Measurements from ENCODE around the gene SLC34A1.

SLC34A1 gene

DNA sequence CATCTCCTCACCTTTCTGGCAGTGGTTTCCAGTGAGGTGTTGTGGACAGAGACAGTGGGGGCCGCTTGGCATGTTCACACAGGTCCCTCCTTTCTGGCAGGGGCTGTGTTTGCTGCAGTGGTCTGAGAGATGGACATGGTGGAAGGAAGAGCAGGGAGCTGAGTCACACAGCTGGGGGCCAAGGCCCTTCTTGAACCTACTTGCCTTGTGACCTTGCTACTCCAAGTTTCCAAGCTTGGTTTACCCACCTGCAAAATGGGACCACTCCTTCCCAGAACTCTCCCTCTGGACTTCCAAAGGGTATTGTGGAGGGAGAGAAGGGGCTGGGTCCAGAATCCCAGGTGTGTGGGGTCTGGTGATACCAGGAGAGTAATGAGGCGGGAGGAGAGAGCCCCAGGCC, 21.1 kb downstream of the SLC34A1 start:
- Histone ChIP-seq H3K4me1 (ENCODE audit: control insufficient read depth, insufficient read depth, low read length) (no peaks in the 10 kb centered on the region), H3K36me3 (ENCODE audit: control insufficient read depth in 2 of 2, insufficient read depth in 1 of 2, low read length in 2 of 2) (no peaks in the 10 kb centered on the region), H3K9me3 (ENCODE audit: control insufficient read depth, insufficient read depth, low read depth, low read length) (no peaks in the 10 kb centered on the region), H3K4me3 (ENCODE audit: low read depth, low read length) (no peak overlapping the region), H3K27ac (ENCODE audit: extremely low read depth, low read depth, low read length) (no peak overlapping the region)
- POLR2A ChIA-PET: interaction anchor here (1.7 to 3.8 kb wide), 3 partner anchors 23 to 50 kb away, joined by 12 to 45 read pairs (median 13); partner anchors contain the start of genes GRK6 and PRR7
- CTCF ChIA-PET: interaction anchor here (0.6 to 6.6 kb wide), 13 partner anchors 11 to 96 kb away, joined by 3 to 97 read pairs (median 24); partner anchors contain the start of gene GRK6
- TF ChIP-seq, protein P1, sequence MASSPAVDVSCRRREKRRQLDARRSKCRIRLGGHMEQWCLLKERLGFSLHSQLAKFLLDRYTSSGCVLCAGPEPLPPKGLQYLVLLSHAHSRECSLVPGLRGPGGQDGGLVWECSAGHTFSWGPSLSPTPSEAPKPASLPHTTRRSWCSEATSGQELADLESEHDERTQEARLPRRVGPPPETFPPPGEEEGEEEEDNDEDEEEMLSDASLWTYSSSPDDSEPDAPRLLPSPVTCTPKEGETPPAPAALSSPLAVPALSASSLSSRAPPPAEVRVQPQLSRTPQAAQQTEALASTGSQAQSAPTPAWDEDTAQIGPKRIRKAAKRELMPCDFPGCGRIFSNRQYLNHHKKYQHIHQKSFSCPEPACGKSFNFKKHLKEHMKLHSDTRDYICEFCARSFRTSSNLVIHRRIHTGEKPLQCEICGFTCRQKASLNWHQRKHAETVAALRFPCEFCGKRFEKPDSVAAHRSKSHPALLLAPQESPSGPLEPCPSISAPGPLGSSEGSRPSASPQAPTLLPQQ (tag by site-specific recombination; IDR thresholded peaks at IDR 0.05): no peak
- TF ChIP-seq ZNF114 (tag by site-specific recombination; IDR thresholded peaks at IDR 0.05) (no peak), ZNF24 (tag by site-specific recombination; IDR thresholded peaks at IDR 0.05) (no peak), GLI4 (tag by site-specific recombination; IDR thresholded peaks at IDR 0.05) (no peak), ZBTB8A (tag by site-specific recombination; IDR thresholded peaks at IDR 0.05) (no peak), PRDM1 (tag by site-specific recombination; IDR thresholded peaks at IDR 0.05) (no peak), SP3 (tag by site-specific recombination; IDR thresholded peaks at IDR 0.05) (no peak), KLF1 (tag by site-specific recombination; IDR thresholded peaks at IDR 0.05) (no peak), ZNF660 (tag by site-specific recombination; IDR thresholded peaks at IDR 0.05) (no peak), ZNF707 (tag by site-specific recombination; IDR thresholded peaks at IDR 0.05) (no peak), ZNF157 (tag by site-specific recombination; IDR thresholded peaks at IDR 0.05) (no peak)
- TF ChIP-seq, protein P2, sequence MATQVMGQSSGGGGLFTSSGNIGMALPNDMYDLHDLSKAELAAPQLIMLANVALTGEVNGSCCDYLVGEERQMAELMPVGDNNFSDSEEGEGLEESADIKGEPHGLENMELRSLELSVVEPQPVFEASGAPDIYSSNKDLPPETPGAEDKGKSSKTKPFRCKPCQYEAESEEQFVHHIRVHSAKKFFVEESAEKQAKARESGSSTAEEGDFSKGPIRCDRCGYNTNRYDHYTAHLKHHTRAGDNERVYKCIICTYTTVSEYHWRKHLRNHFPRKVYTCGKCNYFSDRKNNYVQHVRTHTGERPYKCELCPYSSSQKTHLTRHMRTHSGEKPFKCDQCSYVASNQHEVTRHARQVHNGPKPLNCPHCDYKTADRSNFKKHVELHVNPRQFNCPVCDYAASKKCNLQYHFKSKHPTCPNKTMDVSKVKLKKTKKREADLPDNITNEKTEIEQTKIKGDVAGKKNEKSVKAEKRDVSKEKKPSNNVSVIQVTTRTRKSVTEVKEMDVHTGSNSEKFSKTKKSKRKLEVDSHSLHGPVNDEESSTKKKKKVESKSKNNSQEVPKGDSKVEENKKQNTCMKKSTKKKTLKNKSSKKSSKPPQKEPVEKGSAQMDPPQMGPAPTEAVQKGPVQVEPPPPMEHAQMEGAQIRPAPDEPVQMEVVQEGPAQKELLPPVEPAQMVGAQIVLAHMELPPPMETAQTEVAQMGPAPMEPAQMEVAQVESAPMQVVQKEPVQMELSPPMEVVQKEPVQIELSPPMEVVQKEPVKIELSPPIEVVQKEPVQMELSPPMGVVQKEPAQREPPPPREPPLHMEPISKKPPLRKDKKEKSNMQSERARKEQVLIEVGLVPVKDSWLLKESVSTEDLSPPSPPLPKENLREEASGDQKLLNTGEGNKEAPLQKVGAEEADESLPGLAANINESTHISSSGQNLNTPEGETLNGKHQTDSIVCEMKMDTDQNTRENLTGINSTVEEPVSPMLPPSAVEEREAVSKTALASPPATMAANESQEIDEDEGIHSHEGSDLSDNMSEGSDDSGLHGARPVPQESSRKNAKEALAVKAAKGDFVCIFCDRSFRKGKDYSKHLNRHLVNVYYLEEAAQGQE (tag by site-specific recombination; IDR thresholded peaks at IDR 0.05): no peak

DNA sequence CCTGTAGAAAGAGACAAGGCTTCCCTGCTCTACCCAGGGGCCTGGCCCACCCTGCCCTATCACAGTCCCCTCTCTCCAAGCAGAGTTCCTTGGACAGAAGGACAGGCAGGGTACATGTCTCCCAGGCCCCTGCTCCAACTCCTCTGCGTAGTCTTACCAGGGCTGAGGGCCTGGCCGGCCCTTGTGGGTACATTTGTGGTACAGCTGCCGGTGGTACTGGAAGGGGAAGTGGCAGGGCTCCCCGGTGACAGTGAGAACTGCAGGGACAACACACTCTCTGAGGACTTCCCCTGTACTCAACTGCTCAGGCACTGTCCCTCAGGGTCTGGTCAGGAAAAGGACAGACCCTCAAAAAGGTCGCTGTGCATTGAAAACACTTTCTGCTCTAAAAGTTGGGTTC, 21.6 kb downstream of the SLC34A1 start:
- Histone ChIP-seq H3K4me3 (ENCODE audit: low read depth, low read length) (no peak overlapping the region), H3K36me3 (ENCODE audit: control insufficient read depth in 2 of 2, insufficient read depth in 1 of 2, low read length in 2 of 2) (no peaks in the 10 kb centered on the region), H3K9me3 (ENCODE audit: control insufficient read depth, insufficient read depth, low read depth, low read length) (no peaks in the 10 kb centered on the region), H3K27ac (ENCODE audit: extremely low read depth, low read depth, low read length) (no peak overlapping the region), H3K4me1 (ENCODE audit: control insufficient read depth, insufficient read depth, low read length) (no peaks in the 10 kb centered on the region)
- ChIA-PET POLR2A (interaction anchor here (2.4 kb wide), 1 partner anchor 49 kb away, joined by 13 read pairs; no protein-coding TSS in a partner anchor), CTCF (interaction anchor here (0.6 to 6.6 kb wide), 7 partner anchors 14 to 95 kb away, joined by 3 to 97 read pairs (median 54); no protein-coding TSS in a partner anchor)
- TF ChIP-seq ZNF274 (IDR thresholded peaks at IDR 0.05; ENCODE audit: low read length) (no peak), ZNF274 (tag by site-specific recombination; IDR thresholded peaks at IDR 0.05; ENCODE audit: borderline replicate concordance) (no peak), KLF16 (tag by site-specific recombination; IDR thresholded peaks at IDR 0.05) (no peak), EGR2 (tag by site-specific recombination; IDR thresholded peaks at IDR 0.05; ENCODE audit: low read depth) (no peak), ZNF501 (tag by site-specific recombination; IDR thresholded peaks at IDR 0.05) (no peak), ZNF37A (tag by site-specific recombination; IDR thresholded peaks at IDR 0.05) (no peak), ZNF777 (tag by site-specific recombination; IDR thresholded peaks at IDR 0.05; ENCODE audit: borderline replicate concordance) (no peak), ZNF610 (tag by site-specific recombination; IDR thresholded peaks at IDR 0.05; ENCODE audit: borderline replicate concordance) (no peak), ZNF658 (tag by site-specific recombination; IDR thresholded peaks at IDR 0.05) (no peak), YY2 (tag by site-specific recombination; IDR thresholded peaks at IDR 0.05) (no peak), ZNF23 (tag by site-specific recombination; IDR thresholded peaks at IDR 0.05; ENCODE audit: borderline replicate concordance) (no peak), ZFP69B (tag by site-specific recombination; IDR thresholded peaks at IDR 0.05) (no peak)
- TF ChIP-seq, protein P3, sequence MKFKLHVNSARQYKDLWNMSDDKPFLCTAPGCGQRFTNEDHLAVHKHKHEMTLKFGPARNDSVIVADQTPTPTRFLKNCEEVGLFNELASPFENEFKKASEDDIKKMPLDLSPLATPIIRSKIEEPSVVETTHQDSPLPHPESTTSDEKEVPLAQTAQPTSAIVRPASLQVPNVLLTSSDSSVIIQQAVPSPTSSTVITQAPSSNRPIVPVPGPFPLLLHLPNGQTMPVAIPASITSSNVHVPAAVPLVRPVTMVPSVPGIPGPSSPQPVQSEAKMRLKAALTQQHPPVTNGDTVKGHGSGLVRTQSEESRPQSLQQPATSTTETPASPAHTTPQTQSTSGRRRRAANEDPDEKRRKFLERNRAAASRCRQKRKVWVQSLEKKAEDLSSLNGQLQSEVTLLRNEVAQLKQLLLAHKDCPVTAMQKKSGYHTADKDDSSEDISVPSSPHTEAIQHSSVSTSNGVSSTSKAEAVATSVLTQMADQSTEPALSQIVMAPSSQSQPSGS (tag by site-specific recombination; IDR thresholded peaks at IDR 0.05; ENCODE audit: low read depth): no peak
- TF ChIP-seq, protein P4, sequence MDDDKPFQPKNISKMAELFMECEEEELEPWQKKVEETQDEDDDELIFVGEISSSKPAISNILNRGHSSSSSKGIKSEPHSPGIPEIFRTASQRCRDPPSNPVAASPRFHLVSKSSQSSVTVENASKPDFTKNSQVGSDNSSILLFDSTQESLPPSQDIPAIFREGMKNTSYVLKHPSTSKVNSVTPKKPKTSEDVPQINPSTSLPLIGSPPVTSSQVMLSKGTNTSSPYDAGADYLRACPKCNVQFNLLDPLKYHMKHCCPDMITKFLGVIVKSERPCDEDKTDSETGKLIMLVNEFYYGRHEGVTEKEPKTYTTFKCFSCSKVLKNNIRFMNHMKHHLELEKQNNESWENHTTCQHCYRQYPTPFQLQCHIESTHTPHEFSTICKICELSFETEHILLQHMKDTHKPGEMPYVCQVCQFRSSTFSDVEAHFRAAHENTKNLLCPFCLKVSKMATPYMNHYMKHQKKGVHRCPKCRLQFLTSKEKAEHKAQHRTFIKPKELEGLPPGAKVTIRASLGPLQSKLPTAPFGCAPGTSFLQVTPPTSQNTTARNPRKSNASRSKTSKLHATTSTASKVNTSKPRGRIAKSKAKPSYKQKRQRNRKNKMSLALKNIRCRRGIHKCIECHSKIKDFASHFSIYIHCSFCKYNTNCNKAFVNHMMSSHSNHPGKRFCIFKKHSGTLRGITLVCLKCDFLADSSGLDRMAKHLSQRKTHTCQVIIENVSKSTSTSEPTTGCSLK (tag by site-specific recombination; IDR thresholded peaks at IDR 0.05): no peak

Data from HEK293 (cell line).